Measurements from ENCODE around the gene MID1IP1. TPM values are rescaled to one million over a fixed set of nuclear protein-coding genes. Genes with fewer than 3 reads are reported as not detected.
A peak's percentile ranks its signal among the peaks of the same experiment; 100 is the strongest.

The MID1IP1 gene
- total and polyA plus RNA-seq, 8 donors, result 16.7 to 69.3 (median 49.7) TPM

GRCh38 chrX:38816155-38816554 lies 14.9 kb downstream of the MID1IP1 start:
- TF ChIP-seq CTCF (IDR thresholded peaks at IDR 0.05), result no peak
- no peak for TF ChIP-seq POLR2AphosphoS5 (IDR thresholded peaks at IDR 0.05)
- TF ChIP-seq EP300 (IDR thresholded peaks at IDR 0.05), result no peak
- no peak for TF ChIP-seq POLR2A (IDR thresholded peaks at IDR 0.05)
- Histone ChIP-seq H3K9me3 (no peaks in the 10 kb centered on the region), H3K27me3 (no peaks in the 10 kb centered on the region), H3K27ac (peak overlapping the region in 4 of 5 donors; percentile 25 to 59 (median 52)), H3K36me3 (no peaks in the 10 kb centered on the region), H3K4me1 (peaks cover 0 to 16% (median 13%) of the 10 kb centered on the region in 4 donors), H3K4me3 (no peak overlapping the region)
- WGBS, 5 donors, result 61 to 72% (median 70%) methylated on average over 3 of the region's 3 CpGs
- intact Hi-C loops (cut with DNase I; ENCODE audit: low total_unique reads), result no loop called here
- DNase-seq, result no peak

- Histone ChIP-seq H3K27me3 (no peaks in the 10 kb centered on the region), H3K36me3 (no peaks in the 10 kb centered on the region), H3K27ac (peak overlapping the region; percentile 23 to 59 (median 51)), H3K9me3 (no peaks in the 10 kb centered on the region), H3K4me3 (no peak overlapping the region), H3K4me1 (peaks cover 0 to 16% (median 13%) of the 10 kb centered on the region in 4 donors)
- WGBS, 5 donors, result 4 to 28% (median 14%) methylated on average over 2 of the region's 2 CpGs
- TF ChIP-seq POLR2AphosphoS5 (IDR thresholded peaks at IDR 0.05) (peak in 1 of 3 donors; percentile 11), POLR2A (IDR thresholded peaks at IDR 0.05) (no peak)
- peak in 1 of 2 donors; percentile 72 for DNase-seq
- intact Hi-C loops (cut with DNase I; ENCODE audit: low total_unique reads), result no loop called here
Observed at GRCh38 chrX:38817004-38817703, 15.9 kb downstream of the MID1IP1 start.

- TF ChIP-seq POLR2A (IDR thresholded peaks at IDR 0.05) (no peak), CTCF (IDR thresholded peaks at IDR 0.05) (no peak), EP300 (IDR thresholded peaks at IDR 0.05) (no peak), POLR2AphosphoS5 (IDR thresholded peaks at IDR 0.05) (no peak)
- WGBS, 5 donors, result 83 to 100% (median 95%) methylated on average over 1 of the region's 1 CpG
- H3K27ac ChIP-seq, result no peak overlapping the region
Observed at GRCh38 chrX:38819163-38819562, 17.9 kb downstream of the MID1IP1 start.

GRCh38 chrX:38819709-38820108 lies 18.4 kb downstream of the MID1IP1 start:
- TF ChIP-seq EP300 (IDR thresholded peaks at IDR 0.05), result no peak
- no peak for TF ChIP-seq POLR2AphosphoS5 (IDR thresholded peaks at IDR 0.05)
- TF ChIP-seq CTCF (IDR thresholded peaks at IDR 0.05), result no peak
- no peak for TF ChIP-seq POLR2A (IDR thresholded peaks at IDR 0.05)
- H3K4me3 ChIP-seq, result no peak overlapping the region
- intact Hi-C loops (cut with DNase I; ENCODE audit: low total_unique reads), result no loop called here
- DNase-seq, result no peak
- no peak overlapping the region for H3K27ac ChIP-seq
- peaks cover 0 to 16% (median 13%) of the 10 kb centered on the region in 4 donors for H3K4me1 ChIP-seq
- no peaks in the 10 kb centered on the region for H3K9me3 ChIP-seq
- no peaks in the 10 kb centered on the region for H3K27me3 ChIP-seq
- no peaks in the 10 kb centered on the region for H3K36me3 ChIP-seq
- 50 to 93% (median 87%) methylated on average over 1 of the region's 1 CpG for WGBS, 5 donors

More at GRCh38 chrX:38819163-38819562, 17.9 kb downstream of the MID1IP1 start:
- DNase-seq, result no peak
- intact Hi-C loops (cut with DNase I; ENCODE audit: low total_unique reads), result no loop called here
- no peak overlapping the region for H3K4me3 ChIP-seq
- no peaks in the 10 kb centered on the region for H3K36me3 ChIP-seq
- H3K9me3 ChIP-seq, result no peaks in the 10 kb centered on the region
- H3K27me3 ChIP-seq, result no peaks in the 10 kb centered on the region
- peaks cover 0 to 16% (median 13%) of the 10 kb centered on the region in 4 donors for H3K4me1 ChIP-seq

GRCh38 chrX:38820751-38821150 lies 19.5 kb downstream of the MID1IP1 start:
- Histone ChIP-seq H3K9me3 (no peaks in the 10 kb centered on the region), H3K4me1 (peaks cover 0 to 16% (median 13%) of the 10 kb centered on the region in 4 donors), H3K36me3 (no peaks in the 10 kb centered on the region), H3K4me3 (no peak overlapping the region), H3K27me3 (no peaks in the 10 kb centered on the region), H3K27ac (no peak overlapping the region)
- DNase-seq, result no peak
- TF ChIP-seq POLR2AphosphoS5 (IDR thresholded peaks at IDR 0.05) (no peak), CTCF (IDR thresholded peaks at IDR 0.05) (no peak), EP300 (IDR thresholded peaks at IDR 0.05) (no peak), POLR2A (IDR thresholded peaks at IDR 0.05) (no peak)
- WGBS, 5 donors, result 60 to 92% (median 87%) methylated on average over 2 of the region's 2 CpGs
- intact Hi-C loops (cut with DNase I; ENCODE audit: low total_unique reads), result no loop called here
